ENCODE data around the gene OR10P1. TPM values are rescaled to one million over a fixed set of nuclear protein-coding genes. Genes with fewer than 3 reads are reported as not detected.

OR10P1 gene
- total and polyA plus RNA-seq, 11 donors = not detected

DNA sequence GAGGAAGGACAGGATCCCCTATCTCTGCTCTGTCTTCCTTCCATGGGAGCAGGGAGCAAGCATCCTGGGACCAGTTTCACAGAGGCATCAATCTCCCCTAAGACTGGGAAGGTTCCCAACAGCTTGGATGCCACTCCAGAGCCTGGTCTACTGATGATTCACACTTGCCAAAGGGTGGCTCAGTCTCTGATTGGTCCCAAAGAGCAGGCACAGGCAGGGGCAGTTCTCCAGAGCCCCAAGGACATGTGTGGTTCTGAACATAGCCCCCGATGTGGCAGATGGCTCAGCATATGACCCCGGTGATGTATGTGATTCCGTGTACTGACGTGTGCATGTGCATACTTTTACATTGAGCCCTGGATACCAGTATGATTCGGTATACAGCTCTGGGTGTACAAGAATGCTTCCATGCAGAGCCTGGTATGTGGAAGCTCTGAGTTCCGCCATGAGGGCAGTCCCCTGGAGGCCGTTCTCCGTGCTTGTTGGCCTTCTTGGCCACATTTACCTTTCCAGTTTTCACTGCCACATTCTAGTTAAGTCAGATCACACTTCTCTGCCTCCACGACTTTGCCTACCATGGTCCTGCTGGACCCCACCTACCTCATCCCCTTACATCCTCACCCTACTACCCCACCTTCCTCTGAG lies 49.8 kb downstream of the OR10P1 start:
- intact Hi-C loops (cut with DNase I) = no loop called here
- no peak for TF ChIP-seq POLR2A (IDR thresholded peaks at IDR 0.05)
- Histone ChIP-seq H3K4me1 (peaks cover 0 to 16% (median 5%) of the 10 kb centered on the region in 12 donors), H3K27ac (no peak overlapping the region), H3K9me3 (no peaks in the 10 kb centered on the region), H3K4me3 (no peak overlapping the region), H3K27me3 (no peaks in the 10 kb centered on the region), H3K36me3 (peaks cover 0 to 53% (median 24%) of the 10 kb centered on the region in 9 donors)
- 89 to 94% (median 91%) methylated on average over 9 of the region's 9 CpGs for WGBS, 4 donors
- ATAC-seq = peak in 2 of 4 donors; percentile 14 to 21
- no peak for DNase-seq

Other genes starting within 250 kb of the OR10P1 start
- gene OR6C65, start 236.4 kb upstream of the OR10P1 start, total RNA-seq = not detected
- gene OR6C65, start 236.4 kb upstream of the OR10P1 start, polyA plus RNA-seq = not detected
- not detected for gene OR6C76, start 210.6 kb upstream of the OR10P1 start, total RNA-seq
- gene OR6C76, start 210.6 kb upstream of the OR10P1 start, polyA plus RNA-seq = not detected
- not detected for gene OR6C2, start 192.8 kb upstream of the OR10P1 start, total RNA-seq
- not detected for gene OR6C2, start 192.8 kb upstream of the OR10P1 start, polyA plus RNA-seq
- not detected for gene OR6C70, start 166.8 kb upstream of the OR10P1 start, total RNA-seq
- not detected for gene OR6C70, start 166.8 kb upstream of the OR10P1 start, polyA plus RNA-seq
- gene OR6C68, start 144.5 kb upstream of the OR10P1 start, total RNA-seq = not detected
- gene OR6C68, start 144.5 kb upstream of the OR10P1 start, polyA plus RNA-seq = not detected
- not detected for gene OR6C4, start 87.3 kb upstream of the OR10P1 start, total RNA-seq
- gene OR6C4, start 87.3 kb upstream of the OR10P1 start, polyA plus RNA-seq = not detected
- not detected for gene OR2AP1, start 64.4 kb upstream of the OR10P1 start, total RNA-seq
- gene OR2AP1, start 64.4 kb upstream of the OR10P1 start, polyA plus RNA-seq = not detected
- 1,000 to 10,000 TPM in 1 of 9 donors, 100 to 1,000 TPM in 8; 199 to 1,007 (median 620) TPM for gene ITGA7, start 71.0 kb downstream of the OR10P1 start, total RNA-seq
- 100 to 1,000 TPM; 173 to 573 TPM for gene ITGA7, start 71.0 kb downstream of the OR10P1 start, polyA plus RNA-seq
- gene BLOC1S1, start 79.2 kb downstream of the OR10P1 start, total RNA-seq = 100 to 1,000 TPM in 5 of 9 donors, 10 to 100 TPM in 4; 71.3 to 173 (median 131) TPM
- gene BLOC1S1, start 79.2 kb downstream of the OR10P1 start, polyA plus RNA-seq = 100 to 1,000 TPM; 187 to 314 TPM
- 10 to 100 TPM in 8 of 9 donors, 1 to 10 TPM in 1; 5.9 to 20.5 (median 16.2) TPM for gene RDH5, start 83.5 kb downstream of the OR10P1 start, total RNA-seq
- gene RDH5, start 83.5 kb downstream of the OR10P1 start, polyA plus RNA-seq = 10 to 100 TPM; 25.8 to 42.4 TPM
- 1,000 to 10,000 TPM in 3 of 9 donors, 100 to 1,000 TPM in 6; 475 to 1,670 (median 767) TPM for gene CD63, start 92.1 kb downstream of the OR10P1 start, total RNA-seq
- gene CD63, start 92.1 kb downstream of the OR10P1 start, polyA plus RNA-seq = 1,000 to 10,000 TPM; 1,034 to 2,790 TPM
- gene GDF11, start 106.2 kb downstream of the OR10P1 start, total RNA-seq = 10 to 100 TPM in 7 of 9 donors, 1 to 10 TPM in 2; 7.8 to 18.2 (median 12.4) TPM
- 10 to 100 TPM in 1 of 2 donors, 1 to 10 TPM in 1; 6.9 to 15.7 TPM for gene GDF11, start 106.2 kb downstream of the OR10P1 start, polyA plus RNA-seq
- gene SARNP, start 180.8 kb downstream of the OR10P1 start, total RNA-seq = 10 to 100 TPM; 47.2 to 69.3 (median 54.0) TPM
- gene SARNP, start 180.8 kb downstream of the OR10P1 start, polyA plus RNA-seq = 100 to 1,000 TPM; 118 to 138 TPM
- 10 to 100 TPM in 8 of 9 donors, 1 to 10 TPM in 1; 9.6 to 42.3 (median 22.2) TPM for gene ORMDL2, start 181.1 kb downstream of the OR10P1 start, total RNA-seq
- gene ORMDL2, start 181.1 kb downstream of the OR10P1 start, polyA plus RNA-seq = 10 to 100 TPM; 31.4 to 61.9 TPM
- gene DNAJC14, start 192.7 kb downstream of the OR10P1 start, total RNA-seq = 10 to 100 TPM; 13.9 to 41.7 (median 19.8) TPM
- 10 to 100 TPM in 1 of 2 donors, 1 to 10 TPM in 1; 9.4 to 31.7 TPM for gene DNAJC14, start 192.7 kb downstream of the OR10P1 start, polyA plus RNA-seq
- 10 to 100 TPM in 1 of 9 donors, 1 to 10 TPM in 7, under 1 TPM in 1; 0.48 to 16.1 (median 2.8) TPM for gene MMP19, start 206.0 kb downstream of the OR10P1 start, total RNA-seq
- gene MMP19, start 206.0 kb downstream of the OR10P1 start, polyA plus RNA-seq = 1 to 10 TPM; 1.5 to 4.7 TPM